ENCODE data around the gene FAM47B.

The FAM47B gene

GRCh38 chrX:34942496-34942895 lies at the start of gene FAM47B:
Gene FAM47B, plus strand, starts transcription at chrX:34942796. Its CDS starts 36 bp downstream, at chrX:34942832.
- no peak for DNase-seq (ENCODE audit: low spot score)

DNA sequence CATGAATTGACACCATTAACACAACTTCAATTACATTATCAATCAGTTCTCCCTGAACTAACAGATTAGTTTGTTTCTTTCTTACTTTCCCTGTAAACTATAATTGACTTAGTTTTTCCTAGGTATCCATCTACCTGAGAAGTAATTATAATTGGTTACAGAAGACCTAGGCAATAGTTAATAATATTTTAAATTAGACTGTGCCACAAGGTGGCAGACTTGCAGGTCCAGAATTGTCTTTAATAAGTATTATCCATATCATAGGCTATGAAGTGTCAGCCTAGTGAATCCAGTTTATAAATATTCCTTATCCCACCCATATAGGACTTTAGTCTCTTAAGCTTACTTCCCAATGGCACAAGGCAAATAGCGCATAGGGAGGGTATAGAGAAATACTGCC lies 48.9 kb upstream of the FAM47B start:
- no peak for DNase-seq (ENCODE audit: low spot score)

DNA sequence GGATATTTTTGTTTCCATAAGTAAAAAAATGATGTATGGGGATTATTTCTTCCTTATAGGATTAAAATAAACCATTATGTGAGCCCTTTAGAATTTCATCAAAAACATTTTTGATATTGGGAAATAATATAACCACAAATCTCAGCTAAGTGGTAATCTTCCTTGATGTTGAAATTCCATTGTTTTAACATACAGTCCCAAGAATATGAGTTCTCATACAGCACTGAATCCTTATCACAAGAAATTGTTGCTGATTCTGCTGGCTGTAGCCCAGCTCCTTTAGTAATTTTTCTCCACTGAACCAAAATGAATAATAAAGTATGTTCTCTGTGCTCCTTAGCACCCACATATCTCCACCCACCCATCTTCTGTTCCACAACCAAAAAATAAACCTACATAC lies 41.9 kb upstream of the FAM47B start:
- DNase-seq (ENCODE audit: low spot score), result no peak

GRCh38 chrX:34901761-34902160 lies 40.8 kb upstream of the FAM47B start:
- no peak for DNase-seq (ENCODE audit: low spot score)

GRCh38 chrX:34903316-34903715 lies 39.3 kb upstream of the FAM47B start:
- no peak for DNase-seq (ENCODE audit: low spot score)

- no peak for DNase-seq (ENCODE audit: low spot score)
Measured at GRCh38 chrX:34909151-34909550, 33.4 kb upstream of the FAM47B start.

DNA sequence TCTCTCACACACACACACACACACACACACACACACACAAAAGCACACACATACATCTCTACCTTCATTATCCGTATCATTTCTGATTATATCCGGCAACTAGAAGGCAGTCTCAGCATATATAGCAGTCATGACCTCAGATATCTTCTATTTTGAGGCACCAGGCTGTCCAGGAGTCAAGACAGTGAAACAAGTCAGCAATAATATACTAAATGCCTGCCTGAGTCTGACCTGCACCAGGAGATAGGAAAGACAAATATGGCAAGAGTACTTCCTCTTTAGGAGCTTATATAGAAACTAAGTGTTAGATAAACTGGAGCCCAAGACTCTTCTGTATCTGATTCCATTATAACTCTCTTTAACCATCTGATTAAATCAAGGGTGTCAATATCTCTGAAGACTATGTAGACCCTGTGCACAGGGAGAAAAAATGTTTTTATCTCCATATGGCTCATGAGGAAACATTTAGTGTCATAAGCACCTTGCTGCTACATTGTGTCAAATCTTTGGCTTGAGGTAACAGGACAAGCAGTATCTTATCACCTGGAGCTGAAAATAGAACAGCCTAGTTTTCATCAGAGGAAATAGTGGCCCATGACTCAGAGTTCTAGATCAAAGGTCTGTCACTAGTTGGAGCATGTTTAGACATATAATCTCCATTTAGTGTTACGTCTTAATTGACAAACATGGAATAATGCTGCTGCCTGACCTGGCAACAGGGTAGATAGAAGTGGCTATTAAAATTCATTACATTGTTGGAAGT lies 27.0 kb upstream of the FAM47B start:
- DNase-seq (ENCODE audit: low spot score), result no peak

- DNase-seq (ENCODE audit: low spot score), result no peak
Measured at GRCh38 chrX:34917146-34917545, 25.4 kb upstream of the FAM47B start.

DNA sequence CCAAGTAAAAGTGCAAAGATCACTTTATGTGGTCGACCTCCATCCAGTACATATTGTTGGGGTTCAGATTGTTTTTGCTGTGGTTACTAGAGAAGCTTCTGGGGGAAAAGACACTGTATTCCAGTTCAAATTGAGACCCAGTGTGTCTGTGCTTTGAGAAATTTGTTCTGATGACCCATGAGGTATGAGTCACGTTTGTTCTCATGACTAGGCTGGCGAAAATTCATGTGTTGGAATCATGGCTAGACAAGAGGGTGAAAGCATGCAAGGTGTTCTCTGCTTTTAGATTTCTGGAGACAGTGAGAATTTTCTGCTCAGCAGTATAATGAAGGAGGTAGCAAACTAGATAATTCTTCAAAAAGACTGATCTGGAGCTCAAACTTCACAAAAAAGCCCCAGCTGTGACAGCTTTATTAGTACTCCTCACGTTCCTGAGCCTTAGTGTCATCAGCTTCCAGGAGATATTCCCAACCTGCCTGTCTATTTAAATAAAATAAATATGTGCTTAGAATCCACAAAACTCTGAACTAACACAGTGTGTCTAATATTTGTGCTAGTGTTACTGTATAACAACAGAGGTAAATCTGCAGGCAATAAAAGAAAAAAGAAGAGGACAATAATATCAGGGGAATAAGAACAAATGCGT lies 24.4 kb upstream of the FAM47B start:
- DNase-seq (ENCODE audit: low spot score), result no peak

DNA sequence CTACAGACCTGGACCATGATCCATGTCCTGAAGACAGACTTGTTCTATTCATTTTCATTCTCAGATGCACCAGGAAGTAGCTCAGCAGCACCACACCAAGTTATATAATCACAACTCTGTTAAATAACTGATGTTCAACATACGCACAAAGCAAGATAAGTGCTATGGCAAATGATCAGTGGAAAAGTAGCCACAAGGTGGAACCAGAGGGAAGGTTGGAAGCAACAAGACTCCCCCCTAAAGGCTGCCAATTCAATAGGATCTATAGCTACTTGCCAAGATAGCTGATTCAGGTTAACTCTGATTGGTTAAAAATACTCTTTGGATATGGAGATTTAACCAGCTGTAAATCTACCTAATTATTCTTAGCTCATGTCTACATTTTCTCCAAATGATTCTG lies 23.7 kb upstream of the FAM47B start:
- DNase-seq (ENCODE audit: low spot score), result no peak

DNA sequence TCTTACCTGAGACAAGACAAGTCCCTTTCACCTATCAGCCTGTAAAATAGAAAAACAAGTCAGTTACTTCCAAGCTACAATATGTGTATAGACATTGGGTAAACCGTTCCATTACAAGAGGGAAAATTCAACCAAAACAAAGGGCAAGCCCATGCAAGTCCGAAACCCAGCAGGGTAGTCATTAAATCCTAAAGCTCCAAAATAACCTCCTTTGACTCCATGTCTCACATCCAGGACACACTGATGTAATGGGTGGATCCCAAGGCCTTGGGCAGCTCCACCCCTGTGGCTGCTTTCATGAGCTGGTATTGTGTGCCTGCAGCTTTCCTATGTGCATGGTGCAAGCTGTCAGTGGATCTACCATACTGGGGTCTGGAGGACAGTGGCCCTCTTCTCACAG lies 14.7 kb upstream of the FAM47B start:
- DNase-seq (ENCODE audit: low spot score), result no peak

GRCh38 chrX:34943235-34943634 lies 639 bp downstream of the FAM47B start:
- no peak for DNase-seq (ENCODE audit: low spot score)

- DNase-seq (ENCODE audit: low spot score), result no peak
Measured at GRCh38 chrX:34956916-34957315, 14.3 kb downstream of the FAM47B start.

DNA sequence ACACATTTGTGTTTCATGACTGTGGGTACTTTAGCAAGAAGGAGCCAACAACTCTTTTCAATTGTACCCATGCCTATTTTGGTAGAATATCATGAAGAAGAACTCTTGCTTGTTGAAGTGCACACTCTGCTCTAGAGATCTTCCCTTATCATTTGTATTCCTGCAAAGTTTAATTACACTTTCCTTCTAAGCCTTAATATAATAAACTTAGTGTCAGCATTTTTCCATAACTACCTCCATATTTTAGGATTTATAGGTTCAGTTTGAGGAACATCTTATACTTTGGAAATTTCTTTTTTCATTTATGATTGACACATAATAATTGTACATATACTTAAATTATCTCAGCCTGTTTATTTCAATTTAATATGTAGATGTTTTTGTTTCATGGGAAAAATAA lies 19.1 kb downstream of the FAM47B start:
- DNase-seq (ENCODE audit: low spot score), result no peak

GRCh38 chrX:34972206-34972605 lies 29.6 kb downstream of the FAM47B start:
- DNase-seq (ENCODE audit: low spot score), result no peak

DNA sequence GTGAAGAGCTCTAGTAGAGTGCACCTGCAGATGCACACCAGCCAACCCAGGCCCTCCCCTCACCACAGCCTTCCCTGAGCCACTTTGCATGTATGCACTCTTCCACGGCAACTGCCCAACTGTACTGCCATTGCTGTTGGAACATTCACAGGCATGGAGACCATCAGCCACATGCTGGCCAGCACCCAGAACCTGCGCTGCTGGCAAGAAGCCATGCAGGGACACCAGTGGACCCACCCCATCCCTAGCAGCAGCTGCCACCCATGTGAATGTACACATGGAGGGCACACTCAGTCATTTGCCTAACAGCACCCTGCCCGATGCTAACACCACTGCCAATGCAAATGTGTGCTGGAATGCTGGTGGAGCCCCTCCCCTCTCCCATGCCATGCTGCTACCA lies 35.6 kb downstream of the FAM47B start:
- DNase-seq (ENCODE audit: low spot score), result no peak

DNA sequence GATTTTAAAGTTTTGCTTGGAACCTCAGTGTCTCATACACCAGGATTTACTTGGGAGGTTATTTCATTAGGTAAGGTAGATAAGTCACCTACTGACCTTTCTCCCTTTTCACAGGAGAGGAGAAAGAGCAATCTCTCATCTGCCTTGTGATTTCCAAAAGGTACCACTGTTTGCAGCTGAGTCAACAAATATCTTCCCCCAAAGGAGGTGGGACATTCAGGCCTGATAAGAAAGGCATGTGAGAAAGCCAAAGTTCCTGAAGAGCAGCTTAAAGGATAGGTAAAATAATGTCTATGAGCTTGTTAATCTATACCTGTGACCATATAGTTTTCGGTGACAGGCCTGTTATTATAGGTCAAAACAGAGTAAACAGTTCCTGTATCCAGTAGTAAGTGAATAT lies 45.0 kb downstream of the FAM47B start:
- no peak for DNase-seq (ENCODE audit: low spot score)

Data from ecto neural progenitor cell (in vitro differentiated cells).